Breast epithelium (tissue), 4 donors: ENCODE results near the gene TGFA. TPM values are rescaled to one million over a fixed set of nuclear protein-coding genes. Genes with fewer than 3 reads are reported as not detected.

Experiments
- DNase-seq, 2 donors: peaks; one replicate each; pipeline ENCODE4 v3.0.0-alpha.2; 2019; ENCODE audit warnings: low spot score in 2 of 2
- H3K27ac ChIP-seq, 2 donors: fragments of 200-600 bp; sonication (generic) in 1 of 2; one replicate each; pipeline ENCODE4 v1.5.1; 2016 to 2019; ENCODE audit warnings: mild to moderate bottlenecking in 1 of 2
- H3K27me3 ChIP-seq, 2 donors: fragments of 200-600 bp; sonication (generic) in 1 of 2; one replicate each; pipeline versions ENCODE4 v1.5.1 to v1.6.0; 2017 to 2019; ENCODE audit warnings: control low read depth in 1 of 2, mild to moderate bottlenecking in 1 of 2
- H3K36me3 ChIP-seq: fragments of 200-600 bp; one replicate; pipeline ENCODE4 v1.5.1; 2019
- H3K4me1 ChIP-seq, 2 donors: fragments of 200-600 bp; sonication (generic); one replicate each; pipeline ENCODE4 v1.5.1; 2016 to 2019; ENCODE audit warnings: control low read depth in 1 of 2
- H3K4me3 ChIP-seq, 3 donors: fragments of 200-600 bp; sonication (generic); 1 replicate in 2 of 3; 2 replicates in 1 of 3; pipeline ENCODE4 v1.5.1; 2016 to 2019; ENCODE audit warnings: mild to moderate bottlenecking in 3 of 3, moderate library complexity in 2 of 3
- H3K9me3 ChIP-seq, 2 donors: fragments of 200-600 bp; sonication (generic) in 1 of 2; one replicate each; pipeline ENCODE4 v1.5.1; 2016 to 2019; ENCODE audit warnings: control low read depth in 1 of 2
- POLR2A ChIP-seq: fragments of 450-650 bp; IDR thresholded peaks from one replicate; pipeline ENCODE4 v1.6.1; 2016; ENCODE audit warnings: antibody characterized with exemption, mild to moderate bottlenecking, moderate library complexity
- POLR2AphosphoS5 ChIP-seq, 3 donors: sonication (generic); formaldehyde crosslinking; IDR thresholded peaks; one replicate each; pipeline ENCODE4 v1.6.1; 2017; ENCODE audit warnings: antibody characterized with exemption in 3 of 3
- intact Hi-C: fragments of 100-400 bp; cut with DNase I; formaldehyde crosslinking; loops from one replicate; pipeline ENCODE4 v1.15.1; 2023; ENCODE audit warnings: low total_unique reads
- total RNA-seq, 3 donors: library from RNA; depleted of rRNA; stranded (reverse); fragments of >200 nt; gene quantifications; one replicate each; pipeline ENCODE4 v1.1.0, GENCODE V29; 2016
- TF ChIP-seq, protein P1 (sequence below), 3 donors: fragments of 450-650 bp; IDR thresholded peaks; one replicate each; pipeline ENCODE4 v1.5.1; 2016 to 2017; ENCODE audit warnings: antibody characterized with exemption in 3 of 3, mild to moderate bottlenecking in 3 of 3, moderate library complexity in 3 of 3

Gene TGFA
- total RNA-seq, 3 donors from 2014 or later = 1.1 to 16.1 (median 4.9) TPM

DNA sequence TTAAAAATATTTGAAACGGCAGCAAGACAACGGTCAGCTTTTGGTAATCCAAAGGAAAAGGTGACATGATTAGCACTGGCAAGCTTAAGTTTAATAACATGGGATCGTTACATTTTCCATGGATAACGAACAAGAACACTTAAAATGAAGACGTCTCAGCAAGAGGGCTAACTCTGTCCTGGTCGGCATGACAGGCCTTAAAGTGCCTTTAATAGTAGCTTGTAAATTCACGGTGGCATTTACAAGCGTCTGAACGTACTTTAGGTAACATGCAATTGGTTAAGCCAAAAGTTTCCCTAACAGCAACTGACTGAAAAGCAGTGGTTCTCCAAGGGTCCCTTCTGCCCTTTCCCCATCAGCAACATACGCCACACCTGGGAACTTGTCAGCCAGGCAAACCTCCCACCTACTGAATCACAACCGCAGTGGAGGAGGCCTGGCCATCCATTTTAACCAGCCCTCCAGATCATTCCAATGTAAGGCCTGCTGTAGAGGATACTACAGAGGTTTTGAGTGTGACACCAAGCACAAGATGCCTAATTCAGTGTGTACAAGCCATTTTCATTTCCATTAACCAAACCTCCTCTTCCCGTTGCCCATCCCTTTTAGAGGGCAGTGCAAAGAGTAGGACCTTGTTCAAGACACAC lies 4.4 kb downstream of the TGFA start:
- no peak for TF ChIP-seq POLR2AphosphoS5 (IDR thresholded peaks at IDR 0.05)
- TF ChIP-seq, protein P1, sequence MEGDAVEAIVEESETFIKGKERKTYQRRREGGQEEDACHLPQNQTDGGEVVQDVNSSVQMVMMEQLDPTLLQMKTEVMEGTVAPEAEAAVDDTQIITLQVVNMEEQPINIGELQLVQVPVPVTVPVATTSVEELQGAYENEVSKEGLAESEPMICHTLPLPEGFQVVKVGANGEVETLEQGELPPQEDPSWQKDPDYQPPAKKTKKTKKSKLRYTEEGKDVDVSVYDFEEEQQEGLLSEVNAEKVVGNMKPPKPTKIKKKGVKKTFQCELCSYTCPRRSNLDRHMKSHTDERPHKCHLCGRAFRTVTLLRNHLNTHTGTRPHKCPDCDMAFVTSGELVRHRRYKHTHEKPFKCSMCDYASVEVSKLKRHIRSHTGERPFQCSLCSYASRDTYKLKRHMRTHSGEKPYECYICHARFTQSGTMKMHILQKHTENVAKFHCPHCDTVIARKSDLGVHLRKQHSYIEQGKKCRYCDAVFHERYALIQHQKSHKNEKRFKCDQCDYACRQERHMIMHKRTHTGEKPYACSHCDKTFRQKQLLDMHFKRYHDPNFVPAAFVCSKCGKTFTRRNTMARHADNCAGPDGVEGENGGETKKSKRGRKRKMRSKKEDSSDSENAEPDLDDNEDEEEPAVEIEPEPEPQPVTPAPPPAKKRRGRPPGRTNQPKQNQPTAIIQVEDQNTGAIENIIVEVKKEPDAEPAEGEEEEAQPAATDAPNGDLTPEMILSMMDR (IDR thresholded peaks at IDR 0.05) = no peak
- no peak for TF ChIP-seq POLR2A
- H3K27me3 ChIP-seq = no peaks in the 10 kb centered on the region
- intact Hi-C loops = no loop called here

DNA sequence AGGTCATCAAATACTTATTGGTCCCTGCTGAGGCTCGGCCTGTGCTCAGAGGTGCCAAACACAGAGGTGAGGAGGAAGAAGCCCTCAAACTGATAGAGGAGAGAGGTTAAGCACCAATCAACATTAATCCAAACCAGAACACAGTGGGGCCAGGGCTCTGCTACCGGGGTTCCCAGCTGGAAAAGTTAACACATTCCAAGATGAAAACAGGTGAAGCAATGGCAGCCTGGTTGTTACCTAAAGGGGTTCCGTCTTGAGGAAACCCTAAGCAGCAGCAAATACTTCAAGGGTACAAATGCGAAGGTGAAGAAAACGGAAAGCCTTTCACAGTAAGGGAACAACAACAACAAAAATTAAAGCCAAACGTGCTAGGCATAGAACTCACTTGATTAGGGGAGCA lies 5.4 kb downstream of the TGFA start:
- H3K4me1 ChIP-seq = no peaks in the 10 kb centered on the region
- no peaks in the 10 kb centered on the region for H3K27me3 ChIP-seq

More for the DNA sequence above, 4.4 kb downstream of the TGFA start:
- Histone ChIP-seq H3K4me1 (no peaks in the 10 kb centered on the region), H3K9me3 (no peaks in the 10 kb centered on the region), H3K36me3 (no peaks in the 10 kb centered on the region), H3K27ac (no peak overlapping the region), H3K4me3 (no peak overlapping the region)
- no peak for DNase-seq

DNA sequence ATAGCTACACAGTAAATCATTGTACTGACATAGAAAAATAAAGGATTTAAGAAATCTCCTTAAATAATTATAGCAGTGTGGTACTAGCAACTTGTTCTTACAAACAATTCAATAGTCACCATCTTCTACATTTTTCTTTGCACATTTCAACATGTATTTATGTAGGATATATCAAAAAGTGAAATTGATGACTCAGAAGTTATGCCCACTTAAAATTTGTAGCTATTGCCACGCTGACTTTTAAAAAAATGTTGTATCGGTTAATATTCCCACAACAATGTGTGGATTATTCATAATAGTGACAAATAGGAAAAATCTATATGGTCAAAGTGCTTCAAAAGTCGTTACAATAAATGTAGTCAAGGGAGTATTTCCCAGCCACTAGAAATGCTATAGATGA lies 6.7 kb downstream of the TGFA start:
- H3K36me3 ChIP-seq = no peaks in the 10 kb centered on the region
- H3K27me3 ChIP-seq = no peaks in the 10 kb centered on the region
- no peaks in the 10 kb centered on the region for H3K4me1 ChIP-seq
- no peak overlapping the region for H3K27ac ChIP-seq
- intact Hi-C loops = no loop called here
- H3K4me3 ChIP-seq = no peak overlapping the region
- H3K9me3 ChIP-seq = no peaks in the 10 kb centered on the region
- DNase-seq = no peak
- TF ChIP-seq, protein P1 (IDR thresholded peaks at IDR 0.05) = no peak
- no peak for TF ChIP-seq POLR2A
- no peak for TF ChIP-seq POLR2AphosphoS5 (IDR thresholded peaks at IDR 0.05)

More for the DNA sequence above, 5.4 kb downstream of the TGFA start:
- Histone ChIP-seq H3K4me3 (no peak overlapping the region), H3K36me3 (no peaks in the 10 kb centered on the region), H3K9me3 (no peaks in the 10 kb centered on the region), H3K27ac (no peak overlapping the region)
- DNase-seq = no peak
- intact Hi-C loops = no loop called here
- TF ChIP-seq POLR2AphosphoS5 (IDR thresholded peaks at IDR 0.05) = no peak
- TF ChIP-seq, protein P1 (IDR thresholded peaks at IDR 0.05) = no peak
- TF ChIP-seq POLR2A = no peak

GRCh38 chr2:70546376-70546775 lies 7.2 kb downstream of the TGFA start:
- TF ChIP-seq POLR2A (no peak), POLR2AphosphoS5 (IDR thresholded peaks at IDR 0.05) (no peak)
- TF ChIP-seq, protein P1 (IDR thresholded peaks at IDR 0.05) = no peak
- no peak overlapping the region for H3K4me3 ChIP-seq
- intact Hi-C loops = no loop called here
- H3K36me3 ChIP-seq = no peaks in the 10 kb centered on the region
- no peak overlapping the region for H3K27ac ChIP-seq
- no peaks in the 10 kb centered on the region for H3K9me3 ChIP-seq
- no peak for DNase-seq
- H3K27me3 ChIP-seq = no peaks in the 10 kb centered on the region
- H3K4me1 ChIP-seq = no peaks in the 10 kb centered on the region

- DNase-seq = no peak
- H3K36me3 ChIP-seq = no peaks in the 10 kb centered on the region
- H3K9me3 ChIP-seq = peaks cover 0 to under 1% of the 10 kb centered on the region in 2 donors
- no peak overlapping the region for H3K27ac ChIP-seq
- no peaks in the 10 kb centered on the region for H3K27me3 ChIP-seq
- H3K4me3 ChIP-seq = no peak overlapping the region
- intact Hi-C loops = no loop called here
- H3K4me1 ChIP-seq = no peaks in the 10 kb centered on the region
- TF ChIP-seq, protein P1 (IDR thresholded peaks at IDR 0.05) = no peak
- TF ChIP-seq POLR2A = no peak
- TF ChIP-seq POLR2AphosphoS5 (IDR thresholded peaks at IDR 0.05) = no peak
Observed at GRCh38 chr2:70541481-70542020, 12.1 kb downstream of the TGFA start.
